IPS-NIHi7 (cell line): ENCODE results near the gene ZNF200.
"Not testable (repeated sequence)": the region's sequence is repeated elsewhere in the genome, so short reads cannot be mapped to it uniquely, and the experiment has no call there.

Experiments
- DNase-seq: peaks from one replicate; pipeline ENCODE4 v3.0.0; 2012; ENCODE audit warnings: mixed read lengths; ENCODE audit errors: extremely low spot score

The ZNF200 gene

DNA sequence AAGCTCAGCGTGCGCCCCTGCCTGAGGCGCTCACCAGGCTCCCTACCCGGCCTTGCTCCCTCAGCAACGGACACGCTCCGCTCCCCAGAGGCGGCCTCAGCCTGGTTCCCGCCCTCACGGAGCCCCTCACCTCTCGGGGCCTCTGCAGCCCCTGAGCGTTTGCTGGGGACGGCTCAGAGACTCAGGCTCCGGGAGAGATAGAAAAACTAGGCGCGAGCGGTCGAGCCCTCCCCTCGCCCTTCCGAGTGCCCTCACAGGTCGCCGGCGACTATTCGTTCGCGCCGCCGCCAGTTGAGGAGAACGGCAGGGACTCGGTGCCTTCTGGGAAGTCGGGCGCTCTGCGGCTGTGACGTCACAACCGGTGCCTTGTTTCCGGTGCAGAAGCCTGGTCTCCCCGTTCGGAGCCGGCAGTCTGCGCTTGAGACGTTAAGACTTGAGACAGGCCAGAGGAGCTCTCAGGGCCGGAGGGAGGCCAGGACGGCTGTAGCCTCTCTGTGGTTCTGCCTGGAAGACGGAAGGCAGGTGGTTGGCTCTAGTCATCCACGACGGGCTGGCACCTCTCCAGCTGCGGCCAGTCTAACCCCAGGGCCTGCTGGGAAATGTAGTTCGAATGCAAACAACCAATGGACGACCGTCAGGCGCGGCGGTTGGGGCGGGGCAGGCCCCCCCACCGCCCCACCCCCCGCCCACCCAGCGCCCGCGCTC lies at the start of gene ZNF200:
TSS of gene ZNF200 (minus strand) at position 302 of the 705 bp plus-strand sequence. CDS start 1,403 bp downstream, outside the sequence.
- DNase-seq, result peak; percentile 98

DNA sequence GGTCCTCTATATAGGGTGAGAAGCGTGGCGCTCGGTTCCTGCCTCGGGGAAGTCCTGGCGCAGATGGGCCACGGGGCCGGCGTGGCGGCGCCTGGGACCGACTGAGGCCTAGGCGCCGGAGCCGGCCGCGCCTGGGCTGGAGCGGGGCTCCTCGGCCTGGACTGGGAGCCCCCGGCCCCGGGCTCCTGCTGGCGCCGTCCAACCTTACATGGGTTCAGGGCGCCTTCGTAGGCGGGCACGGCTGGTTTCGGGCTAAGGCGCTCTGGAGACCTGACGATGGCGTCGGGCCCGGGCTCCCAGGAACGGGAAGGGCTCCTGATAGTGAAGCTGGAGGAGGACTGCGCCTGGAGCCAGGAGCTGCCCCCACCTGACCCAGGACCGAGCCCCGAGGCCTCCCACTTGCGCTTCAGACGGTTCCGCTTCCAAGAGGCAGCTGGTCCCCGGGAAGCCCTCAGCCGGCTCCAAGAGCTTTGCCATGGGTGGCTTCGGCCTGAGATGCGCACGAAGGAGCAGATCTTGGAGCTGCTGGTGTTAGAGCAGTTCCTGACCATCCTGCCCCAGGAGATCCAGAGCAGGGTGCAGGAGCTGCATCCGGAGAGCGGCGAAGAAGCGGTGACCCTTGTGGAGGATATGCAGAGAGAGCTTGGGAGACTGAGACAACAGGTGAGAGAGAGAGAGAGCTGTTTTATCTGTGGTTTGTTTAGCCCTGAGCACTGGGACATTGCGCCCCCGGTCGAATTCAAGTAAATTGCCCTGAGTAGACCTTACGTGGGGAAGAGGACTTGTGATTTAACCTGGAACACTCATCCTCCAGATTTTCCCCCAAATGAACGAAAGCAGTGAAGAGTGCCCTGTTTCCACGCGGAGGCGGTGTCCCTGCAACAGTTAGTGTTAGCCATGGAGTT lies 48.8 kb upstream of the ZNF200 start:
- no peak for DNase-seq

DNA sequence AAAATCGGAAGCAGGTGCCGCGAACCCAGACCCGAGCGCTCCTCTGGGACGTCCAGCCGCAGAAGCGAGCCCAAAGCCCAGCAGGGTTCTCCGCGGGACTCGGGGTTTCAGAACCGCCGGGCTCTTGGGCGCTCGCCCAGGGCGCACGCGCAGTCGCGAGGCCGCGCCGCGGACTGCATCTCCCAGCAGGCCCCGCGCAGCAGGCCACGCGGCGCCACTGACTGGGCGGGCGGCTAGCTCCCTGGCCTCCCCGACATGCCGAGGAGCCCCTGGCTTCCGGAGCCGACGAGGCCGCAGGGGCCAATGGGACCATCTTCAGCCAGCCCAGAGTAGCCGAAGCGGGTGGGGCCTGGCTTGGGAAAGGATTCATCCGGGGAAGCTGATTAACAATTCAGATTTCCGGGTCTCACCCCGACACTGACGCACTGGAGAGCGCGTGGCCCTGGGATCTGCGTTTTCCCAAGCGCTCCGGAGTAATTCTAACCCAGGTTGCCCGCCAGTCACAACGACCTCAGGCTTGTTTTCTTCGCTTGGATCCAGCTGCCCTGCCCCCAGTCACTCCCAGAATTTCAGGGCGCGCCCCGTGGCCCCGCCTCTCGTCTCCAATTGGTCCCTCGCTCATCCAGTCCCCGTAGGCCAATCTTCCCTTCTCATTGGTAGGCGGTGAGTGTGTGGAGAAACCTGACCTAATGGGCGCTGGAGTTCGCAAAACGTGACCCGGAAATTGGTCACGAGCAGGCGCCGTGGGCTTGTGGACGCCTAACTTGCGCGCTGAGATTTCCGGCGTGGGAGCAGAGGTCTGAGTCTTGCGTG lies 48.0 kb upstream of the ZNF200 start, which contains the start of gene ZNF263:
TSS of gene ZNF263 (plus strand) at position 762 of the 813 bp plus-strand sequence. CDS start 328 bp downstream, outside the sequence.
- peak; percentile 97 for DNase-seq

DNA sequence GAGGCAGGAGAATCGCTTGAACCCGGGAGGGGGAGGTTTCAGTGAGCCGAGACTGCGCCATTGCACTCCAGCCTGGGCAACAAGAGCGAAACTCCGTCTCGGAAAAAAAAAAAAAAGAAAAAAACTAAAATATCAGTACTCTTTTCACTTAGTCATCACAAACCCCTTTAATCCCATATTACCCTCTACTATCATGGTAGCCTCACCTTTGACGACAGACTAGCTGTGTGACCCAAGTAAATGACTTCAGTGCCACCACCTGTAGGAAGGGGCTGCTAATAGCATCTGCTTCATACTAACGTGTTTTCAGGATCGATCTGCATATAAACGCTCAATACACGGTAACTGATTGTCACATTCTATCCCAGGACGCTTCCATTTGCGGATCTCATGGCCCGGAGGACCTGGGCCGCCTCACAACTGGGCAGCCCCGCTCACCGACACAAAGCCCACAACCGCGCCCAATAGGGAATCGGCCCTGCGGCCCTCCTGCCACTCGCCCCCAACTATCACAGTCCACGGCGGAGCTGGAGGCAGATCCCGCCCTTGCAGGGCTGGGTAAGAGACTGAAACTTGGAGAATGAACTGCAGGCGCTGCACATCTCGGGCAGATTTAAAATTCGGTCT lies 47.3 kb upstream of the ZNF200 start:
- DNase-seq, result peak; percentile 80

DNA sequence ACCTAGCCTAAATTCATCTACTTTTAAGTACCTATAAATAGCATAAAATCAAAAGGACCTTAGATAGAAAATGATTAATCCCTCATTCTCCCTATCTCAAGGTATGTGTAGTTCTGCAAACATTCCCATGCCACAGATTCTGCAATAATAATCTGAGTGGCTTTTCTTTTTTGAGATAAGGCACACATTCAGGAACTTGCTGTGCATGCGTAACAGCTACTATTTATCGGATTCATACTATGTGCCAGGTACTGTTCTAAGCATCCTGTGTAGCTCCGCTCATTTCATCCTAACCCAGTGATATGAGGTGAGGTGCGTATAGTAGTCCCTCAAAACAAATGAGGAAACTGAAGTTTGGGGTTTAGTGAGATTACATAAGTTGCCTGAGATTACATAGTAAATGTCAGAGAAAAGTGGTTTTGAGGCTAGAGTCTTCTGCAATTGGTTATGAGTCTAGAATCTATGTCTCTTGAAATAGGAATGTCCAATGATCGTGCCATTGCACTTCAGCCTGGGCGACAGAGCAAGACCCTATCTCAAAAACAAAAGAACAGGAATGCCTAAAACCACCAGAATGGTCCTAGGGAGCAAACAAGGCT lies 46.4 kb upstream of the ZNF200 start:
- no peak for DNase-seq

- no peak for DNase-seq
Measured at GRCh38 chr16:3276679-3277078, 41.7 kb upstream of the ZNF200 start.

- DNase-seq, result no peak
Measured at GRCh38 chr16:3274947-3275346, 40.0 kb upstream of the ZNF200 start.

DNA sequence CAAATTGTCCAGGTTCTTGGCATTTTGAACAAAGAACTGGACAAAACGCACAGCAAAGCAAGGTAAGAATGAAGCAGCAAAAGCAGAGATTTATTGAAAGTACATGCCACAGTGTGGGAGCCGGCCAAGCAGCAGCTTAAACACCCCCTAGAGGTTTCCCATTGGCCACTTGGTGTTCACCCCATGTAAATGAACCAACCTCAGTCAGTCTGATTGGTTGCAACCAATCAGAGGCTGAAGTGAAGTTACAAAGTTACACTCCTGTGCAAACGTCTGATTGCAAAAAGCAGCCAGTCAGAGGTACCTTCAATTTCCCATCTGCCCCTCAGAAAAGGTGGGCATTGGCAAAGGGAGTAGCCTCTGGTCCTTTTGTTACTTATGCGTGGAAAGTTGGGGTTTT lies 39.5 kb upstream of the ZNF200 start:
- DNase-seq, result no peak

- DNase-seq, result not testable (repeated sequence)
Measured at GRCh38 chr16:3271281-3271680, 36.3 kb upstream of the ZNF200 start.

DNA sequence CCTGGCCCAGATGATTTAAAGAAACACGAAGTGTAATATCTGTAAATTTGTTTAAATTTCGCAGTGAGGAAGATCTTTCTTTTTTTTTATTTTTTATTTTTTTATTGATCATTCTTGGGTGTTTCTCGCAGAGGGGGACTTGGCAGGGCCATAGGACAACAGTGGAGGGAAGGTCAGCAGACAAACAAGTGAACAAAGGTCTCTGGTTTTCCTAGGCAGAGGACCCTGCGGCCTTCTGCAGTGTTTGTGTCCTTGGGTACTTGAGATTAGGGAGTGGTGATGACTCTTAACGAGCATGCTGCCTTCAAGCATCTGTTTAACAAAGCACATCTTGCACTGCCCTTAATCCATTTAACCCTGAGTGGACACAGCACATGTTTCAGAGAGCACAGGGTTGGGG lies 35.8 kb upstream of the ZNF200 start:
- not testable (repeated sequence) for DNase-seq

GRCh38 chr16:3268294-3268693 lies 33.3 kb upstream of the ZNF200 start:
- no peak for DNase-seq

- DNase-seq, result peak; percentile 35
Measured at GRCh38 chr16:3266873-3267537, 32.0 kb upstream of the ZNF200 start.

GRCh38 chr16:3264137-3265036 lies 29.4 kb upstream of the ZNF200 start:
- DNase-seq, result peak; percentile 97

GRCh38 chr16:3262517-3262916 lies 27.6 kb upstream of the ZNF200 start:
- DNase-seq, result no peak

DNA sequence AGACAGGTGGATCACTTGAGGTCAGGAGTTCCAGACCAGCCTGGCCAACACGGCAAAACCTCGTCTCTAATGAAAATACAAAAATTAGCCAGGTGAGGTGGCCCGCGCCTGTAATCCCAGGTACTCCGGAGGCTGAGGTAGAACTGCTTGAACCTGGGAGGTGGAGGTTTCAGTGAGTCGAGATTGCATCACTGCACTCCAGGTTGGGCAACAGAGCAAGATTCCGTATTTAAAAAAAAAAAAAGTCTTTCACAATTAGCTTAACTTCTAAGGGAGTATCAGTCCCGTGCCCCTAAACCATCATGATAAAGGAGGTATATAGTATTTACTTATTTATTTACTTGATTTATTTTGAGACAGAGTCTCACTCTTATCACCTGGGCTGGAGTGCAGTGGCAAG lies 24.9 kb upstream of the ZNF200 start:
- DNase-seq, result no peak

- DNase-seq, result no peak
Measured at GRCh38 chr16:3256866-3257465, 22.0 kb upstream of the ZNF200 start.

DNA sequence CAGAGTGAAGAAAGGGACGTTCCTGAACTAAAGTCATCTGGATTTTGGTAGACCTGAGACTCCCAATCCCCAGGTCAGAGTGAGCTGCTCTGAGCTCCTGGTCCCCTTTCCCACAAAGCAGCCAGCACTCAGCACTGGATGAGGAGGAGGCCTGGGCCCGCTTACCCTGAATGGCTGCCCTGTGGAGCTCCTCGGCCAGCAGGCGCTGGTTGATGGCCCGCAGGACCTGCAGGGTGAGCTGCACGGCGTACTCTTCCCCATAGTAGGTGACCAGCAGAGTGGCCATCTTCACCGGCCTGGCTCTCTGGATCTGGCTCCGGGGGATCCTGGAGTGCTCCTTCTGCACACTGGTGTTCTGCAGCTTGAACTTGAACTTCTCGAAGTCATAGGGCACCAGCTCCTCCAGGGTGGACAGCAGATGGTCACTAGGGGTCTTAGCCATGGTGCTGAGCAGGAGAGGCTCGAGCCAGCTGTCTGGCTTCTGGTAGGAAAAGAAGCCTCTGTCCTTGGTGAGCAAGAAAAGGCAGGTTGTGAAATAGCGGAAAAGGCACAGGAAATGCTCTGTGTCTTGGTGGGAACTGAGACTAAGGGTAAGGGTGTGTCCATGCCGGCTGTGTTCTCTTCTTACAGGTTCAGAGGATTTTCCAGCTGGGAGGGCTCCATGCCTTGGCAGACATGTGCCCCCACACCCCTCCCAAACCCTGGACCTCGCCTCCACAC lies 21.3 kb upstream of the ZNF200 start, which contains the start of gene MEFV:
TSS of gene MEFV (minus strand) at position 488 of the 720 bp plus-strand sequence. CDS start at position 442, 46 bp downstream.
- DNase-seq, result no peak

- no peak for DNase-seq
Measured at GRCh38 chr16:3254309-3254708, 19.4 kb upstream of the ZNF200 start.
